ENCODE results near the gene REV1. TPM values are rescaled to one million over a fixed set of nuclear protein-coding genes. Genes with fewer than 3 reads are reported as not detected.
A peak's percentile ranks its signal among the peaks of the same experiment; 100 is the strongest.

REV1 gene
- total RNA-seq, 2 donors from 2014 or later, result 49.5 to 63.5 TPM

DNA sequence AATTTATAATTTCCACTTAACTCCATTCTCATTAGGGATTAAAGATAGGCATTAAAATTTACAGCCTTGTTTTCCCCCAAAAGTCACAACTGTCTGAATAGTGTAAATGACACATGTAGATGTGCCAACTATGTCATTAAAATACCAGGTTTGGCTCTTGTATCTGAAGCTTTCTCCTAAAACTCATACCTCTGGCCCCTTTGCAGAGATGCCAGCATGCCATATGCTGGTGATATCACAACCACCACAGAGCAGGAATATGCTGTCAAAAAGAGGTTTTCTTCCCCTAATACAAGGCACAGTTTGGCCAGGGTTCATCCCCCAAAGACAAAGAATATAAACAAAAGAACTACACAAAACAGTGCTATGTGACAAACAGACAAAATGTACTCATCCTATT, 65.4 kb downstream of the REV1 start:
- Histone ChIP-seq H3K4me1 (replicated peaks) (no peaks in the 10 kb centered on the region), H3K36me3 (no peaks in the 10 kb centered on the region)
- TF ChIP-seq, protein P1, sequence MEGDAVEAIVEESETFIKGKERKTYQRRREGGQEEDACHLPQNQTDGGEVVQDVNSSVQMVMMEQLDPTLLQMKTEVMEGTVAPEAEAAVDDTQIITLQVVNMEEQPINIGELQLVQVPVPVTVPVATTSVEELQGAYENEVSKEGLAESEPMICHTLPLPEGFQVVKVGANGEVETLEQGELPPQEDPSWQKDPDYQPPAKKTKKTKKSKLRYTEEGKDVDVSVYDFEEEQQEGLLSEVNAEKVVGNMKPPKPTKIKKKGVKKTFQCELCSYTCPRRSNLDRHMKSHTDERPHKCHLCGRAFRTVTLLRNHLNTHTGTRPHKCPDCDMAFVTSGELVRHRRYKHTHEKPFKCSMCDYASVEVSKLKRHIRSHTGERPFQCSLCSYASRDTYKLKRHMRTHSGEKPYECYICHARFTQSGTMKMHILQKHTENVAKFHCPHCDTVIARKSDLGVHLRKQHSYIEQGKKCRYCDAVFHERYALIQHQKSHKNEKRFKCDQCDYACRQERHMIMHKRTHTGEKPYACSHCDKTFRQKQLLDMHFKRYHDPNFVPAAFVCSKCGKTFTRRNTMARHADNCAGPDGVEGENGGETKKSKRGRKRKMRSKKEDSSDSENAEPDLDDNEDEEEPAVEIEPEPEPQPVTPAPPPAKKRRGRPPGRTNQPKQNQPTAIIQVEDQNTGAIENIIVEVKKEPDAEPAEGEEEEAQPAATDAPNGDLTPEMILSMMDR (IDR thresholded peaks at IDR 0.05), result no peak
- TF ChIP-seq POLR2A (IDR thresholded peaks at IDR 0.05) (no peak), POLR2AphosphoS5 (IDR thresholded peaks at IDR 0.05) (no peak)

DNA sequence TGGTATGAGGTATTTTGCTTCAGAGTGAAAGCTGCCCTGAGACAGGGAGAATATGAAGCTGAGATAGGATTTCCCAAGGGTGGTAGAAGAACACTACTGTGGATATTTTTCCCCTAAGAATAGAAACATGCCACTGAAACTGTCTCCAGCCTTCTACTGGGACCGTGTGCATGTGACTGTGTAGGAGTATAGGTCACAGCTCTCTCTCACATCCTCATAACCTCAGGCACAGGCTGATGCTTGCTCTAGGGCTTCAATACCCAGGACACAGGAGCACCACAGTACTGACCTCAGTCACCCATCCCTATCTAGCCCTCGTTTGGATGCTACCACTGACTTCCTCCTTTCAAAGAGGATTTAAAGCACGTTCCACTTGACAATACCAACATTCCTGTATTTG, 67.2 kb downstream of the REV1 start:
- no peaks in the 10 kb centered on the region for H3K27me3 ChIP-seq (replicated peaks; ENCODE audit: insufficient read depth)
- TF ChIP-seq, protein P1 (IDR thresholded peaks at IDR 0.05), result no peak
- TF ChIP-seq POLR2A (IDR thresholded peaks at IDR 0.05) (no peak), POLR2AphosphoS5 (IDR thresholded peaks at IDR 0.05) (no peak)
- no peak for DNase-seq (ENCODE audit: low spot score)
- H3K4me1 ChIP-seq (replicated peaks), result no peaks in the 10 kb centered on the region
- H3K9me3 ChIP-seq, result no peaks in the 10 kb centered on the region
- no peak overlapping the region for H3K27ac ChIP-seq
- intact Hi-C loops (cut with DNase I), result no loop called here
- no peaks in the 10 kb centered on the region for H3K36me3 ChIP-seq
- H3K4me3 ChIP-seq, result no peak overlapping the region
- 69% methylated on average over 3 of the region's 3 CpGs for WGBS

More for the DNA sequence above, 65.4 kb downstream of the REV1 start:
- no peak overlapping the region for H3K4me3 ChIP-seq
- no peak for DNase-seq (ENCODE audit: low spot score)
- no peaks in the 10 kb centered on the region for H3K9me3 ChIP-seq
- intact Hi-C loops (cut with DNase I), result no loop called here
- H3K27ac ChIP-seq, result no peak overlapping the region
- no peaks in the 10 kb centered on the region for H3K27me3 ChIP-seq (replicated peaks; ENCODE audit: insufficient read depth)

DNA sequence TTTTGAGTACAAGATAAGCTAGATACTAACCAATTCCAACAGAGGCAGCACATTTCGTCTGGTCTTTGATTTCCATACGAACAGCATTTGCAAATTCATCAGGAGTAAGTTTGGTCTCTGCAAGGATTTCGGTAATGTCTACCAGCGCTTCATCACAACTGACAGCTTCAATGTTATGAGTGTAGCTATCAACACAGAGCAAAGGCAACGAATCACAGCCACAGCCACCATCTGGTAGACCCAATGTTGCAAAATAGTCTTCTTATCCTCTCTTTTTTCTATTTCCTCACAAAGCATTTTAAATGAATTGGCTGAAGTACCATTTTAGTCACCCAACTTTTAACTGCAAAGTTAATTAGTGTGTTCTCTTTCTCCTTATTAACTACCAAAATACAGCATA, 68.3 kb downstream of the REV1 start:
- no peak overlapping the region for H3K4me3 ChIP-seq
- H3K9me3 ChIP-seq, result no peaks in the 10 kb centered on the region
- H3K36me3 ChIP-seq, result peaks cover 0 to 6% of the 10 kb centered on the region in 2 donors
- TF ChIP-seq POLR2A (IDR thresholded peaks at IDR 0.05) (no peak), POLR2AphosphoS5 (IDR thresholded peaks at IDR 0.05) (no peak)
- TF ChIP-seq, protein P1 (IDR thresholded peaks at IDR 0.05), result no peak
- no peaks in the 10 kb centered on the region for H3K27me3 ChIP-seq (replicated peaks; ENCODE audit: insufficient read depth)
- intact Hi-C loops (cut with DNase I), result no loop called here
- H3K27ac ChIP-seq, result no peak overlapping the region
- H3K4me1 ChIP-seq (replicated peaks), result no peaks in the 10 kb centered on the region
- WGBS, result 90% methylated on average over 5 of the region's 5 CpGs
- no peak for DNase-seq (ENCODE audit: low spot score)

DNA sequence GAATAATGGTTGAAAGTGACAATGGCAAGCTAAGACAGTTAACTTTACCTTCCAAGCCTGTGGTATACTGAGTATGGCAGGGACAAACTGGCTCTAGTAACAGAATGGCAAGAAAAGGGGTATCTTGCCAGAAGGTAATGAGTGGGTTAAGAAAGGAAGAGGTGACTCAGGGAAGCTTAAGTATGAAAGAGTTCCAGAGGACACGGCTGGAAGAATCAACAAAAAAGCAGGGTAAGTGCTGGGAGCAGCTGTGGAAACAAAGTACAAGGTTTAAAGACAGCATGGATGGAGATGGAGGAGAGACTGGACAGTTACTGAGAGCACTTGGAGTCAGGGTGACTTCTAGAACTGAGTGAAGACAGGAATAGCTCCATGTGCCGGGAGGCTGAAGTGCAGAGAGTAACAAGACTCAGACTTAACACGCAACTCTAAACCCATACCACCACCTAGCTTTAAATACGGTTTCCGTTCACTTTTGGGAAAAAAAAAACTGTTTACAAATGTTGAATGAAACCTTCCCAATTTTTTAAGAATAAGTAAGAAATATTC, 69.0 kb downstream of the REV1 start:
- TF ChIP-seq POLR2AphosphoS5 (IDR thresholded peaks at IDR 0.05), result peak; percentile 44
- TF ChIP-seq, protein P1 (IDR thresholded peaks at IDR 0.05), result no peak
- H3K27me3 ChIP-seq (replicated peaks; ENCODE audit: insufficient read depth), result no peaks in the 10 kb centered on the region
- no peak overlapping the region for H3K4me3 ChIP-seq
- H3K9me3 ChIP-seq, result no peaks in the 10 kb centered on the region
- no peak overlapping the region for H3K27ac ChIP-seq
- no peaks in the 10 kb centered on the region for H3K4me1 ChIP-seq (replicated peaks)
- intact Hi-C loops (cut with DNase I), result no loop called here
- H3K36me3 ChIP-seq, result peaks cover 0 to 6% of the 10 kb centered on the region in 2 donors
- no peak for DNase-seq (ENCODE audit: low spot score)
- WGBS, result 69% methylated on average over 5 of the region's 5 CpGs

DNA sequence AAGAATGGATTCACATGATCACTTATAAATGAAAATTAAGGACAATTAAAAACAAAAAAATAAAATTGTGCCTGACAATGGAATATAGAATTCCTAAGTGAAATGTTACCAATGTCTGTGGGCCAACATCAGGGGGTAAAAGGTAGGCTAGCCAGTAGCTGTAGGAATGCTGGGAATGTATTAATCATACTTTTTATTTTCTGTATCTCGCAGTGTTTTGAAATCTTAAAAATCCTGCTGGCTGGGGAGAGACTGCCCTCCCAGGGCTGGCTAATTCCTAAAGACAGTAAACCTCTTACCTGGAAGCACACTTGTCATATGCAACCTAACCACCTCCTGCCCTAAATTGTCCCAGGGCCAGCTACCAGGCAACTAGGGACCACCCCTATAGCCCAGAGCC, 69.8 kb downstream of the REV1 start:
- WGBS, result 74% methylated on average over 1 of the region's 1 CpG
- no peak overlapping the region for H3K27ac ChIP-seq
- no peak for DNase-seq (ENCODE audit: low spot score)
- no peaks in the 10 kb centered on the region for H3K27me3 ChIP-seq (replicated peaks; ENCODE audit: insufficient read depth)
- intact Hi-C loops (cut with DNase I), result no loop called here
- H3K9me3 ChIP-seq, result no peaks in the 10 kb centered on the region
- H3K4me1 ChIP-seq (replicated peaks), result no peaks in the 10 kb centered on the region
- peaks cover 0 to 6% of the 10 kb centered on the region in 2 donors for H3K36me3 ChIP-seq
- no peak overlapping the region for H3K4me3 ChIP-seq
- TF ChIP-seq POLR2A (IDR thresholded peaks at IDR 0.05), result no peak
- no peak for TF ChIP-seq POLR2AphosphoS5 (IDR thresholded peaks at IDR 0.05)
- TF ChIP-seq, protein P1 (IDR thresholded peaks at IDR 0.05), result no peak
